Thyroid gland (tissue), 4 donors: ENCODE measurements around the gene ATXN7L1.

Source experiments
- CTCF ChIP-seq, 6 experiments: fragments of 200-600 bp in 3 of 6; fragments of 450-650 bp in 3 of 6; sonication (generic) in 3 of 6; IDR thresholded peaks; one replicate each; pipeline ENCODE4 v1.5.1; 2016 to 2019; ENCODE audit warnings: antibody characterized with exemption in 6 of 6, mild to moderate bottlenecking in 2 of 6, inconsistent platforms in 1 of 6, moderate library complexity in 1 of 6
- POLR2A ChIP-seq, 2 donors: fragments of 450-650 bp; IDR thresholded peaks; one replicate each; pipeline ENCODE4 v1.6.1; 2017; ENCODE audit warnings: antibody characterized with exemption in 2 of 2, mild to moderate bottlenecking in 2 of 2, moderate library complexity in 1 of 2

- TF ChIP-seq CTCF (IDR thresholded peaks at IDR 0.05) (no peak), POLR2A (IDR thresholded peaks at IDR 0.05) (no peak)
Measured at GRCh38 chr7:105802604-105803428, 73.6 kb downstream of the ATXN7L1 start.
